H1 (cell line): ENCODE results near the gene ZNF8. TPM values are rescaled to one million over a fixed set of nuclear protein-coding genes. Genes with fewer than 3 reads are reported as not detected.

Source experiments
- CTCF ChIA-PET: fragments of 300-600 bp; sonication (Branson Sonifier 250); formaldehyde crosslinking; loops from one replicate; lab custom pipeline; 2021; ENCODE audit not compliant: partially characterized antibody; lab: Charles Lee
- POLR2A ChIA-PET: fragments of 300-600 bp; sonication (Branson Sonifier 250); formaldehyde crosslinking; loops from one replicate; lab custom pipeline; 2021; ENCODE audit warnings: inconsistent platforms; ENCODE audit not compliant: partially characterized antibody; lab: Charles Lee
- DNase-seq, 2 experiments: peaks; one replicate each; pipeline versions ENCODE4 v3.0.0 to v3.0.0-alpha.2; 2010 to 2022; ENCODE audit warnings: low spot score in 2 of 2, low read depth in 1 of 2, mixed read lengths in 1 of 2
- FAIRE-seq: peaks from 2 replicates; lab custom pipeline; 2011; peaks lifted over from hg19 to GRCh38; lab: Jason Lieb, UNC
- H2AFZ ChIP-seq: 2 replicates; pipeline ENCODE4 v1.8.1; 2012; ENCODE audit warnings: low read length, inconsistent platforms
- H2AK5ac ChIP-seq: 2 replicates; pipeline ENCODE4 v1.6.1; 2013; ENCODE audit warnings: low read depth, low read length
- H2BK120ac ChIP-seq: replicated peaks from 2 replicates; pipeline ENCODE3; 2013; ENCODE audit warnings: low read depth, low read length, inconsistent platforms
- H2BK12ac ChIP-seq: 2 replicates; pipeline ENCODE4 v1.6.1; 2013; ENCODE audit warnings: low read depth, low read length
- H2BK15ac ChIP-seq: 2 replicates; pipeline ENCODE4 v1.6.1; 2013; ENCODE audit warnings: low read length
- H2BK20ac ChIP-seq: 2 replicates; pipeline ENCODE4 v1.6.1; 2013; ENCODE audit warnings: low read length
- H2BK5ac ChIP-seq: 2 replicates; pipeline ENCODE4 v1.6.1; 2013; ENCODE audit warnings: low read depth, low read length
- H3K14ac ChIP-seq: 2 replicates; pipeline ENCODE4 v1.6.1; 2013; ENCODE audit warnings: inconsistent platforms; ENCODE audit not compliant: insufficient read length
- H3K18ac ChIP-seq: 2 replicates; pipeline ENCODE4 v1.6.1; 2013; ENCODE audit warnings: low read length; ENCODE audit errors: extremely low read depth
- H3K23ac ChIP-seq: 2 replicates; pipeline ENCODE4 v1.6.1; 2013; ENCODE audit warnings: inconsistent platforms; ENCODE audit not compliant: insufficient read length
- H3K23me2 ChIP-seq: 2 replicates; pipeline ENCODE4 v1.6.1; 2013; ENCODE audit warnings: low read depth, low read length
- H3K27ac ChIP-seq: 2 replicates; pipeline ENCODE4 v1.6.1; 2011; ENCODE audit warnings: low read depth, low read length, inconsistent platforms
- H3K27me3 ChIP-seq, 4 experiments: replicated peaks in 1 of 4; 1 replicate in 1 of 4; 2 replicates in 3 of 4; pipeline versions ENCODE4 v1.6.1 to v1.8.1; 2011 to 2013; ENCODE audit warnings: low read length in 3 of 4, mild to moderate bottlenecking in 3 of 4, inconsistent platforms in 2 of 4, mixed read lengths in 2 of 4, moderate library complexity in 1 of 4; ENCODE audit not compliant: control insufficient read depth in 3 of 4, insufficient read depth in 3 of 4; ENCODE audit errors: extremely low read depth in 1 of 4
- H3K36me3 ChIP-seq, 4 experiments: 2 replicates each; pipeline versions ENCODE4 v1.6.1 to v1.8.1; 2011 to 2013; ENCODE audit warnings: mild to moderate bottlenecking in 4 of 4, low read length in 3 of 4, moderate library complexity in 2 of 4, control low read depth in 1 of 4, inconsistent platforms in 1 of 4; ENCODE audit not compliant: insufficient read depth in 4 of 4, control insufficient read depth in 2 of 4
- H3K4ac ChIP-seq: replicated peaks from 2 replicates; pipeline ENCODE3; 2013; ENCODE audit warnings: low read length, low read depth, mixed read lengths, inconsistent platforms; ENCODE audit not compliant: insufficient read length
- H3K4me1 ChIP-seq, 4 experiments: replicated peaks in 1 of 4; 1 replicate in 1 of 4; 2 replicates in 3 of 4; pipeline versions ENCODE4 v1.6.1 to v1.8.1; 2011 to 2013; ENCODE audit warnings: low read length in 3 of 4, inconsistent platforms in 2 of 4, mixed read lengths in 1 of 4; ENCODE audit not compliant: insufficient read depth in 4 of 4, control insufficient read depth in 3 of 4
- H3K4me2 ChIP-seq, 2 experiments: 2 replicates each; pipeline versions ENCODE4 v1.6.1 to v1.8.1; 2011 to 2013; ENCODE audit warnings: low read depth in 2 of 2, low read length in 2 of 2, control low read depth in 1 of 2, inconsistent platforms in 1 of 2, mild to moderate bottlenecking in 1 of 2; ENCODE audit not compliant: insufficient read depth in 1 of 2
- H3K4me3 ChIP-seq, 4 experiments: fragments of 200-600, 300-600 bp in 1 of 4; sonication (generic), shearing (Covaris generic), sonication (Bioruptor Twin) in 1 of 4; 2 replicates each; pipeline versions ENCODE4 v1.5.1 to v1.8.1; 2011 to 2016; ENCODE audit warnings: low read length in 4 of 4, low read depth in 3 of 4, control low read depth in 2 of 4, inconsistent platforms in 2 of 4, mild to moderate bottlenecking in 2 of 4, mixed read lengths in 1 of 4, moderate library complexity in 1 of 4; ENCODE audit not compliant: insufficient read depth in 2 of 4; ENCODE audit errors: extremely low read depth in 1 of 4
- H3K56ac ChIP-seq: replicated peaks from 2 replicates; pipeline ENCODE3; 2013; ENCODE audit warnings: low read depth, mild to moderate bottlenecking, mixed read lengths, low read length, inconsistent platforms; ENCODE audit not compliant: insufficient read length
- H3K79me1 ChIP-seq: 2 replicates; pipeline ENCODE4 v1.6.1; 2013; ENCODE audit warnings: low read depth, low read length, control low read depth
- H3K79me2 ChIP-seq, 2 experiments: 2 replicates each; pipeline versions ENCODE4 v1.6.1 to v1.8.1; 2012 to 2013; ENCODE audit warnings: low read length in 2 of 2, mild to moderate bottlenecking in 2 of 2, inconsistent platforms in 1 of 2; ENCODE audit not compliant: insufficient read depth in 2 of 2, control insufficient read depth in 1 of 2
- H3K9ac ChIP-seq, 4 experiments: replicated peaks in 1 of 4; 1 replicate in 1 of 4; 2 replicates in 3 of 4; pipeline versions ENCODE4 v1.6.1 to v1.8.1; 2011 to 2013; ENCODE audit warnings: low read depth in 3 of 4, low read length in 3 of 4, control low read depth in 2 of 4, mild to moderate bottlenecking in 2 of 4, moderate library complexity in 2 of 4, inconsistent platforms in 1 of 4; ENCODE audit errors: extremely low read depth in 1 of 4
- H3K9me3 ChIP-seq, 2 experiments: 2 replicates each; pipeline versions ENCODE4 v1.6.1 to v1.8.1; 2012 to 2013; ENCODE audit warnings: mild to moderate bottlenecking in 2 of 2, moderate library complexity in 2 of 2, control low read depth in 1 of 2, inconsistent platforms in 1 of 2, low read depth in 1 of 2, low read length in 1 of 2, mixed read lengths in 1 of 2; ENCODE audit not compliant: insufficient read depth in 2 of 2
- H4K20me1 ChIP-seq, 2 experiments: replicated peaks in 1 of 2; 2 replicates each; pipeline versions ENCODE3 to v1.8.1; 2011 to 2013; ENCODE audit warnings: inconsistent platforms in 2 of 2, low read length in 2 of 2, mild to moderate bottlenecking in 1 of 2; ENCODE audit not compliant: insufficient read depth in 2 of 2, control insufficient read depth in 1 of 2
- H4K5ac ChIP-seq: 2 replicates; pipeline ENCODE4 v1.6.1; 2013; ENCODE audit warnings: low read length, low read depth, mixed read lengths, inconsistent platforms; ENCODE audit not compliant: insufficient read length
- H4K8ac ChIP-seq: 2 replicates; pipeline ENCODE4 v1.8.0; 2013; ENCODE audit warnings: mild to moderate bottlenecking, moderate library complexity, low read length, inconsistent platforms; ENCODE audit not compliant: insufficient read depth; ENCODE audit errors: extremely low read depth
- H4K91ac ChIP-seq: replicated peaks from 2 replicates; pipeline ENCODE3; 2013; ENCODE audit warnings: low read length, mixed read lengths, inconsistent platforms; ENCODE audit not compliant: insufficient read length
- ATF2 ChIP-seq: IDR thresholded peaks from 2 replicates; pipeline ENCODE4 v1.6.1; 2012; ENCODE audit warnings: low read length, inconsistent platforms
- JUND ChIP-seq: IDR thresholded peaks from 2 replicates; pipeline ENCODE4 v1.6.1; 2011; ENCODE audit warnings: mild to moderate bottlenecking, improper control_type of control experiment, low read length
- KDM4A ChIP-seq: IDR thresholded peaks from one replicate; pipeline ENCODE4 v1.7.1; 2012; ENCODE audit warnings: low read depth, mild to moderate bottlenecking, moderate library complexity, low read length, inconsistent platforms; ENCODE audit not compliant: severe bottlenecking
- KDM5A ChIP-seq: fragments of 200-600 bp; IDR thresholded peaks from 2 replicates; pipeline ENCODE4 v1.7.1; 2012; ENCODE audit warnings: mild to moderate bottlenecking, low read length, inconsistent platforms, mixed read lengths
- MAFK ChIP-seq: IDR thresholded peaks from 2 replicates; pipeline ENCODE4 v1.6.1; 2012; ENCODE audit warnings: low read depth, mild to moderate bottlenecking, improper control_type of control experiment, low read length
- POLR2A ChIP-seq, 2 experiments: IDR thresholded peaks; 1 replicate in 1 of 2; 2 replicates in 1 of 2; pipeline ENCODE4 v1.6.1; 2011; ENCODE audit warnings: low read depth in 2 of 2, low read length in 2 of 2, mild to moderate bottlenecking in 2 of 2; ENCODE audit errors: control extremely low read depth in 1 of 2
- SP4 ChIP-seq: IDR thresholded peaks from 2 replicates; pipeline ENCODE4 v1.6.1; 2012; ENCODE audit warnings: low read length, inconsistent platforms
- WGBS, 2 experiments: shearing (Covaris generic) in 1 of 2; methylation state at CpG; one replicate each; pipeline versions ENCODE4 v1.1.6 to v1.1.7; 2013 to 2015; ENCODE audit warnings: low lambda C conversion rate in 2 of 2, mixed read lengths in 2 of 2, inconsistent platforms in 1 of 2, low coverage in 1 of 2, missing lambda C conversion rate in 1 of 2; ENCODE audit not compliant: insufficient replicate concordance in 2 of 2, insufficient coverage in 1 of 2, insufficient read length in 1 of 2; ENCODE audit errors: extremely low coverage in 1 of 2, missing lambda C conversion rate in 1 of 2; 5-methylcytosine and 5-hydroxymethylcytosine counted together
- polyA plus RNA-seq, 7 experiments: library from polyadenylated mRNA; depleted of rRNA in 3 of 7; stranded (reverse) in 5 of 7; unstranded in 2 of 7; fragments of >200 nt in 5 of 7; fragments of 200-250 nt in 2 of 7; gene quantifications; 1 replicate in 5 of 7; 2 replicates in 1 of 7; 4 replicates in 1 of 7; pipeline versions ENCODE4 v1.2.1 to v1.2.3, GENCODE V29; 2011 to 2013; ENCODE audit warnings: missing spikeins in 2 of 7, mixed read lengths in 2 of 7
- total RNA-seq: library from RNA; stranded (reverse); fragmentation: NEBNext Ultra II Directional; extraction: Animal tissue kit (Norgen Biotek cat#: 25700); gene quantifications from 2 replicates; pipeline ENCODE4 v1.2.1, GENCODE V29; 2021

ZNF8 gene
- total and polyA plus RNA-seq, 2 of the 8 experiments (the other 6 are each of a cell fraction or from before 2014, with no cell fraction given): 9.2 to 21.5 TPM

GRCh38 chr19:58336820-58337219, 58.1 kb downstream of the ZNF8 start:
- no peak overlapping the region for H4K5ac ChIP-seq
- H3K9me3 ChIP-seq: peaks cover 5 to 6% of the 10 kb centered on the region in 2 experiments; a peak in 2 of 4 replicates
- no peak for TF ChIP-seq SP4
- no peak for TF ChIP-seq KDM4A
- no peak for TF ChIP-seq KDM5A
- no peak for TF ChIP-seq POLR2A (IDR thresholded peaks at IDR 0.05; ENCODE audit: control extremely low read depth in 1 of 2, low read depth in 2 of 2, low read length in 2 of 2)
- no peak for TF ChIP-seq MAFK
- TF ChIP-seq ATF2: no peak
- no peak for TF ChIP-seq JUND
- H3K56ac ChIP-seq: no peak overlapping the region
- H3K23me2 ChIP-seq: no peaks in the 10 kb centered on the region
- DNase-seq (no peak), FAIRE-seq (no peak)
- no peak overlapping the region for H2AFZ ChIP-seq
- no peak overlapping the region for H3K27ac ChIP-seq
- no peak overlapping the region for H3K4me2 ChIP-seq
- no peak overlapping the region for H3K9ac ChIP-seq
- no peak overlapping the region for H2AK5ac ChIP-seq
- H3K18ac ChIP-seq: no peak overlapping the region
- H3K4me1 ChIP-seq: no peaks in the 10 kb centered on the region
- H3K79me2 ChIP-seq: no peaks in the 10 kb centered on the region
- H3K27me3 ChIP-seq: no peaks in the 10 kb centered on the region
- H3K4ac ChIP-seq: no peak overlapping the region
- H4K8ac ChIP-seq: no peak overlapping the region
- H4K20me1 ChIP-seq: peaks cover 3 to 8% of the 10 kb centered on the region in 2 experiments
- ChIA-PET POLR2A (interaction anchor here (0.8 kb wide), 1 partner anchor 183 kb away, joined by 4 read pairs; the partner anchor contains the start of gene ZBTB45), CTCF (interaction anchor here (0.8 kb wide), 1 partner anchor 29 kb away, joined by 3 read pairs; no protein-coding TSS in a partner anchor)
- peaks cover 0 to 9% (median 3%) of the 10 kb centered on the region in 4 experiments; a peak in 3 of 8 replicates for H3K36me3 ChIP-seq
- no peak overlapping the region for H2BK20ac ChIP-seq
- H3K23ac ChIP-seq: no peak overlapping the region
- H3K14ac ChIP-seq: no peak overlapping the region
- H2BK15ac ChIP-seq: no peak overlapping the region
- no peak overlapping the region for H2BK120ac ChIP-seq
- H4K91ac ChIP-seq: no peak overlapping the region
- H2BK12ac ChIP-seq: no peak overlapping the region
- 86% methylated on average over 4 of the region's 4 CpGs; no CpG with 5 or more reads in 1 of the 2 experiments for WGBS, 2 experiments
- H3K79me1 ChIP-seq: no peaks in the 10 kb centered on the region
- no peak overlapping the region for H3K4me3 ChIP-seq
- H2BK5ac ChIP-seq: no peak overlapping the region
